ENCODE measurements around the gene KLHL11.
A peak's percentile ranks its signal among the peaks of the same experiment; 100 is the strongest.

Gene KLHL11, protein sequence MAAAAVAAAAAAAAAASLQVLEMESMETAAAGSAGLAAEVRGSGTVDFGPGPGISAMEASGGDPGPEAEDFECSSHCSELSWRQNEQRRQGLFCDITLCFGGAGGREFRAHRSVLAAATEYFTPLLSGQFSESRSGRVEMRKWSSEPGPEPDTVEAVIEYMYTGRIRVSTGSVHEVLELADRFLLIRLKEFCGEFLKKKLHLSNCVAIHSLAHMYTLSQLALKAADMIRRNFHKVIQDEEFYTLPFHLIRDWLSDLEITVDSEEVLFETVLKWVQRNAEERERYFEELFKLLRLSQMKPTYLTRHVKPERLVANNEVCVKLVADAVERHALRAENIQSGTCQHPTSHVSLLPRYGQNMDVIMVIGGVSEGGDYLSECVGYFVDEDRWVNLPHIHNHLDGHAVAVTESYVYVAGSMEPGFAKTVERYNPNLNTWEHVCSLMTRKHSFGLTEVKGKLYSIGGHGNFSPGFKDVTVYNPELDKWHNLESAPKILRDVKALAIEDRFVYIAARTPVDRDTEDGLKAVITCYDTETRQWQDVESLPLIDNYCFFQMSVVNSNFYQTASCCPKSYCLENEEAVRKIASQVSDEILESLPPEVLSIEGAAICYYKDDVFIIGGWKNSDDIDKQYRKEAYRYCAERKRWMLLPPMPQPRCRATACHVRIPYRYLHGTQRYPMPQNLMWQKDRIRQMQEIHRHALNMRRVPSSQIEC

DNA sequence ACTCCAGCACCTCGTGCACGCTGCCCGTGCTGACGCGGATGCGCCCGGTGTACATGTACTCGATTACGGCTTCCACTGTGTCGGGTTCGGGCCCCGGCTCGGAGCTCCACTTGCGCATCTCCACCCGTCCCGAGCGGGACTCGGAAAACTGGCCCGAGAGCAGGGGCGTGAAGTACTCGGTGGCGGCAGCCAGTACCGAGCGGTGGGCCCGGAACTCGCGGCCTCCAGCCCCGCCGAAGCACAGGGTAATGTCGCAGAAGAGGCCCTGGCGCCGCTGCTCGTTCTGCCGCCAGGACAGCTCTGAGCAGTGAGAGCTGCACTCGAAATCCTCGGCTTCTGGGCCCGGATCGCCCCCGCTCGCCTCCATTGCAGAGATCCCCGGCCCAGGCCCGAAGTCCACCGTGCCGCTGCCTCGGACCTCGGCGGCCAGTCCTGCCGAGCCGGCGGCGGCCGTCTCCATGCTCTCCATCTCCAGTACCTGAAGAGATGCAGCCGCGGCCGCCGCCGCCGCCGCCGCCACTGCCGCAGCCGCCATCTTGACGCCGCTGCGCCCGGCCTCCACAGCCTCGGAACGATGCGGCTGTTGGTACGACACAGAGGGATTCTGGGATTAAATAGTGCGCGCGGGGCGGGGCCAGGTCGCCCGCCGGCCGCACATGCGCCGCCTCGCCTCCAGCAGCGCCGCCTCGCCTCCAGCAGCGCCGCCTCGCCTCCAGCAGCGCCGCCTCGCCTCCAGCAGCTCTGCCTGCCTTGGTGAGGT is at the start of gene KLHL11:
Gene KLHL11, minus strand, starts transcription at position 588 of the 760 bp plus-strand sequence. Its CDS starts 53 bp downstream, at position 535.
- peak; percentile 96 for DNase-seq (ENCODE audit: low spot score)
- TF ChIP-seq CTCF (IDR thresholded peaks at IDR 0.05; ENCODE audit: extremely low read depth, insufficient read depth, missing control alignments): no peak
- in situ Hi-C loops (cut with MboI; ENCODE audit: low pct_unique_long_range_greater_than_20kb, low sequenced_read_pairs, unreplicated experiment): no loop called here

DNA sequence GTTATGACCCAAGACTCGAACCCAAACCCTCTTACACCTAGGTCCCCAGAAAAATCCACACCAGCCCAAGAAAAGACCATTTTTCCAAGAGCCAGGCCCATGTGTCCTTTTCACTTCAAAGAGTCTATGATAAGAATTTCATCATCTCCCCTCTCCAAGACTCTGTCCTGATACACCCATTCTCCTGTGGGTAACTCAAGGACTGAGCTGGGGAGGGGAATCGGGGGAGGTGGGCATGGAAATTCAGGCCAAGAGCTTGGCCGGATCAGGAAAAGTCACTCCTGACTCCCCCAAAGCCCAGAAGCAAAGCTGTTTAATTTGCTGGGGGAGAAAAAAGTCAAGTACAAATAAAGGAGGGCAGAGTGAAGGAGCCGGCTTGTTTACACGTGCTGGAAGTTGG is 49.8 kb upstream of the KLHL11 start:
- no peak for TF ChIP-seq CTCF (IDR thresholded peaks at IDR 0.05; ENCODE audit: extremely low read depth, insufficient read depth, missing control alignments)
- in situ Hi-C loops (cut with MboI; ENCODE audit: low pct_unique_long_range_greater_than_20kb, low sequenced_read_pairs, unreplicated experiment): no loop called here
- no peak for DNase-seq (ENCODE audit: low spot score)

DNA sequence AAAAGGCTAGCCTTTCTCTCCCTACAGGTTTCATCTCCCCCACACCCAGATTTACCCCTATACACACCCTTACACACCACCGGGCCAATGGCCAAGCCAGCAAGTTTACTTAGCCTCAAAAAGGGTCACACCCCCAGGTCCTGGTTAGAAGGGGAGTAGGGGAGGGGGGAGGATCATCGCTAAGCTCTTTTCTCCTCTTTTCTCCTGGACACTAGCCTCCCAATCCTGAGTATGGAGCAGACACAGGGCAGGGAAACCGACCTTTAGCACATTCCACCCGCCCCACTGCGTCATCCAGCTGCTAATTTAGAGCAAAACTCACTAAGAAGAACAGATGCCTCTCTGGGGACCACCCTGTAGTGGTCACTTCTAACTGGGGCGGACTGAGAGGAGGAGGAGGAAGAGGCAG is 49.1 kb upstream of the KLHL11 start:
- in situ Hi-C loops (cut with MboI; ENCODE audit: low pct_unique_long_range_greater_than_20kb, low sequenced_read_pairs, unreplicated experiment): no loop called here
- no peak for TF ChIP-seq CTCF (IDR thresholded peaks at IDR 0.05; ENCODE audit: extremely low read depth, insufficient read depth, missing control alignments)
- no peak for DNase-seq (ENCODE audit: low spot score)

DNA sequence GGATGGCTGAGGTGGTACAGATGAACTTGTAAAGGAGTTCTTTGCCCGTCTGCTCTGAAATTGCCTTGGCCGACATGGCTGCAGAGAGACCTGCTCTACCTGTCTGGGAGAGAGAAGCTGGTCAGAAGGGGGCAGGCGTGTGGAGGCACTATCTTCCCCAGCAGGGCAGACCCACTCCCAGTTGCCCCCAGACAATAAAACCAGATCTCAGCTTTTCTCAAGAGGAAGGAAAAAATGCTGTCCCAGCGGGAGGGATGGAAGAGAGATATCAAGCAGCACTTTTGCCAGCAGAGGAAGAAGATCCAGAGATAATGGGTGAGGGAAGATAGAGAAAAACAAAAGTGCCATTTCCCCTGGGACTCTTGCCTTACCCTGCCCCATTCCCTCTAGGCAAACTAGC is 48.6 kb upstream of the KLHL11 start:
- no peak for DNase-seq (ENCODE audit: low spot score)
- TF ChIP-seq CTCF (IDR thresholded peaks at IDR 0.05; ENCODE audit: extremely low read depth, insufficient read depth, missing control alignments): no peak
- in situ Hi-C loops (cut with MboI; ENCODE audit: low pct_unique_long_range_greater_than_20kb, low sequenced_read_pairs, unreplicated experiment): no loop called here

DNA sequence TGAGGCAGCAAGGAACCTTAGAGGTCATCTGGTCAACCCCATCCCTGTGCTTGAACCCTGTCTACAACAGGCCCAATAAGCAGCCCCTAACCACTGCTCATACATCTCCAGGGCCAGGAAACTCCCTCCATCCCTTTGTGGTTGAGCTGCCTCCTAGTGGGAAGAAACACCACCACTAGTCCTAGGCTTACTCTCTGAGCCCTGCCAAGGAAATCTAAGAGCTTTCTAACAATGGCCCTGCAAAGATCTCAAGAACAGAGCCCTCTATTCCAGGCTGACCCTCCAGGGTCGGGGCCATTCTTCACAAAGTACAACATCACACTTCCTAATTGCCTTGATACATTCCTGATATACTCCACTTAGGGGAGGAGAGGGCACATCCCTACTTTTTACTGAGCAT is 47.7 kb upstream of the KLHL11 start:
- no peak for DNase-seq (ENCODE audit: low spot score)
- no peak for TF ChIP-seq CTCF (IDR thresholded peaks at IDR 0.05; ENCODE audit: extremely low read depth, insufficient read depth, missing control alignments)
- in situ Hi-C loops (cut with MboI; ENCODE audit: low pct_unique_long_range_greater_than_20kb, low sequenced_read_pairs, unreplicated experiment): no loop called here

- in situ Hi-C loops (cut with MboI; ENCODE audit: low pct_unique_long_range_greater_than_20kb, low sequenced_read_pairs, unreplicated experiment): no loop called here
- TF ChIP-seq CTCF (IDR thresholded peaks at IDR 0.05; ENCODE audit: extremely low read depth, insufficient read depth, missing control alignments): no peak
- no peak for DNase-seq (ENCODE audit: low spot score)
Observed at GRCh38 chr17:41910701-41911391, 45.6 kb upstream of the KLHL11 start.
